GM18505 (cell line): ENCODE results near the gene TEDDM1.
"Not testable (repeated sequence)": the region's sequence is repeated elsewhere in the genome, so short reads cannot be mapped to it uniquely, and the experiment has no call there.

ENCODE experiments used
- ATAC-seq: cut with Tn5 transposase; IDR thresholded peaks from one replicate; pipeline ENCODE4 v1.9.1; 2021; ENCODE audit not compliant: unreplicated experiment
- POLR2A ChIP-seq: IDR thresholded peaks from 4 replicates; pipeline ENCODE4 v1.6.1; 2011; ENCODE audit warnings: borderline replicate concordance; ENCODE audit not compliant: insufficient read depth, insufficient read length; ENCODE audit errors: extremely low read depth

The TEDDM1 gene

DNA sequence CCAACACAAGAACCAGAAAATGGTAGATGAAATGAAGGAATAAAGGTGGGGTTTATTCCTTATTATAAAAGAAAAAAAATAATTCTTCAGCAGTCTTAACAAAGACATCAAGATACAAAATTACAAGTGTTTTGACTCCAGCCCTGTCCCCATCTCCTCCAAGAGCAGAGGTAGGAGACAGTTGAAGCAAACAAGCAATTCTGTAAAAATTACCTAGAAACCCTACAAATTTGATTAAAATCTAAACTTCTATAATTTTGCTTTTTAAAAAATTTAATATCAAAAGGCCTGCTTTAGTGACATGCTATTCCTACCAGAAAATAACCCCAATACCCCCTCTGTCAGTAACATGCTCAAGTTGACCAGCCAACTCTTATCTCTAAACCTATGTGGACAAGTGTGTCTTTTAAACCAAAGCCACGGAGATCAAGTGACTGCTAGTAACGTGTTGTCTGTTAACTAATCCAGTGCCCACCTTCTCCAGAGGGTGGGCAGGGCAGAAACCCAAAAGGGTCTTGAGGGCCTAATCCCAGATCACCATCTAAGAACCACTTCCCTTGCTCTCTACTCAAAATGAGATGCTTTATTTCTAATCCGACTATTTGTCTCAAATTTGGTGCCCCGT is 17.3 kb downstream of the TEDDM1 start:
- TF ChIP-seq POLR2A = no peak
- no peak for ATAC-seq

DNA sequence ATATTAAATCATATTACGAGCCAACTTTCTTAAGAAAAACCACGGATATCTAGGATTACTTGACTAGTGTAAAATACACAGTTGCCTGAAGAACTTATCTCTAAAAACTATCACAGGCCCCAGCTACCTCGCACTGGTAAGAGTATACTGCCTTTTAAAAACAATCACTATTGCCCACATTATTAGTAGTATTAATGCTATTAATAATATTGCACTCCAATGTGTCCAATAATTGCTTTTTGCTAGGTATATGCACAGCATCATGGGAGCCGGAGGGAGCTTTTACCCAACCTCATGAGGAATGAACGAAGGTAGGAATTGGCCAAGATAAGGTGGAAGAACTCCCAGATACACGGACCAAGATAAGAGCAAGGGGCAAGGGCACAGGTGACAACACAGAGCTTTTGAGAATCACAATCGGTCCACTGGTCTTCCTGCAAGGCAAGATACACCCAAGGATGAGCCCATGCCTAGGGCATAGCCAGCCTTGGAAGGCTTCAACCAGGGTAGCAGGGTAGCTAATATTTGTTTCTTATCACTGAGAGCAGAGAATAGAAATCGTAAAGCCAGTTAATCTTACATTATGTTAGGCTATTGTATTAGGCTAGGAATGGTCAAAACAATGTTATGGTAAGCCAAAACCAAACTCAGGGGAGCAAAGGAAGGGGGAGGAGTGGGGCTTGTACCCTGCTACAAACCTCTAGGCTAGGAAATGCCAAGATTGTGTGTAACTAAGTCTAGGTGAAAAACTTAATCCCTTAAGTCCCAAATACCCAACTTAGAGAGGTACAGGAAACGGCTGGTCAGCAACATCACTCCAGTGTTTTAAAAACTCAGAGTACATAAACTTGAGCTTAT is 18.3 kb downstream of the TEDDM1 start:
- no peak for ATAC-seq
- TF ChIP-seq POLR2A = no peak

DNA sequence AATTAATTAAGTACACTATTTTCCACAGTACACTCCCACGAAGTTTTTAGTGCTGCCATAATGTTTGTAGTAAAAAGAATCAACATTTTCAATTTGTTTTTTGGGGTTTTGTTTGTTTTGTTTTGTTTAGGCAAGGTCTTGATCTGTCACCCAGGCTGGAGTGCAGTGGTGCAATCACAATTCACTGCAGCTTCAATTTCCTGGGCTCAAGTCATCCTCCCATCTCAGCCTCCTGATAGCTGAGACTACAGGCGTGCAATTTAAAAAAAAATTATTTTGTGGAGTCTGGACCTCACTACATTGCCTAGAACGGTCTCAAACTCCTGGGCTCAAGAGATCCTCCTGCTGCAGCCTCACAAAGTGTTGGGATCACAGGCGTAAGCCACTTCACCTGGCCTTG is 20.3 kb downstream of the TEDDM1 start:
- no peak for TF ChIP-seq POLR2A
- no peak for ATAC-seq

DNA sequence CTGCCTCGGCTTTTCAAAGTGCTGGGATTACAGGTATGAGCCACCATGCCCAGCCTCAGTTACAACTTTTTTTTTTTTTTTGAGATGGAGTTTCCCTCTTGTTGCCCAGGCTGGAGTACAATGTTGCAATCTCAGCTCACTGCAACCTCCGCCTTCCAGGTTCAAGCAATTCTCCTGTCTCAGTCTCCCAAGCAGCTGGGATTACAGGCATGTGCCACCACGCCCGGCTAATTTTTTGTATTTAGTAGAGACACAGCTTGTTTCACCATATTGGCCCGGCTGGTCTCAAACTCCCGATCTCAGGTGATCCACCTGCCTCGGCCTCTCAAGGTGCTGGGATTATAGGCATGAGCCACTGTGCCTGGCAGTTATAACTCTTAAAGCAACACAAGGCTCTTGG is 20.7 kb downstream of the TEDDM1 start:
- not testable (repeated sequence) for ATAC-seq

DNA sequence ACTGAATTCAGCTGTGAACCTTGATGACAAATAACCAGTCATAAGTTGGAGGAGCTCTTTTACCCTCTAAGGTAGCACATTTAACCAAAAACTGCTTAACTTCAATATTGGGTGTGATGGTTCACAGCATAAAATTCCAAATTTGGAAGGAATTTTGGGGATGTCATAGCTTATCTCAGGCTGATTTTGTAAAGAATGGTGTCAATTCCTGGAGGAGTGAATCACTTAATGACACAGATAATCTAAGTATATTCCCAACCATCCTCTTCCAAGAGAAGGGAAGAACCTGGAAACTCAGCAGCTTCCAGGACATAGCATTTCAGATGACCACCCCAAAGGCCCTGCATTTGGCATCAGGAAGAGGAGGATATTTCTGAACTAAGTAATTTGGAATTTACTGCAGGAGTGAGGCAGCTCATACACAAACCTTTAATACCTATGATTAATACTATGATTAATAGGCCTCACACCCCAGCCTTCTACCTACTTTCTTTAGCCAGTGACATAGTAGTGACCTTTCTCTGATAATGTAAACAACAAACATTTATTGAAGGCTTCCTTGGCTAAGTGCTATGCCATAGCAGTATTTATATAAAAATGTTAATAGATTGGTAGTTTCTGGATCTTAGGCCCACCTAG is 23.4 kb downstream of the TEDDM1 start:
- no peak for TF ChIP-seq POLR2A
- ATAC-seq = no peak

DNA sequence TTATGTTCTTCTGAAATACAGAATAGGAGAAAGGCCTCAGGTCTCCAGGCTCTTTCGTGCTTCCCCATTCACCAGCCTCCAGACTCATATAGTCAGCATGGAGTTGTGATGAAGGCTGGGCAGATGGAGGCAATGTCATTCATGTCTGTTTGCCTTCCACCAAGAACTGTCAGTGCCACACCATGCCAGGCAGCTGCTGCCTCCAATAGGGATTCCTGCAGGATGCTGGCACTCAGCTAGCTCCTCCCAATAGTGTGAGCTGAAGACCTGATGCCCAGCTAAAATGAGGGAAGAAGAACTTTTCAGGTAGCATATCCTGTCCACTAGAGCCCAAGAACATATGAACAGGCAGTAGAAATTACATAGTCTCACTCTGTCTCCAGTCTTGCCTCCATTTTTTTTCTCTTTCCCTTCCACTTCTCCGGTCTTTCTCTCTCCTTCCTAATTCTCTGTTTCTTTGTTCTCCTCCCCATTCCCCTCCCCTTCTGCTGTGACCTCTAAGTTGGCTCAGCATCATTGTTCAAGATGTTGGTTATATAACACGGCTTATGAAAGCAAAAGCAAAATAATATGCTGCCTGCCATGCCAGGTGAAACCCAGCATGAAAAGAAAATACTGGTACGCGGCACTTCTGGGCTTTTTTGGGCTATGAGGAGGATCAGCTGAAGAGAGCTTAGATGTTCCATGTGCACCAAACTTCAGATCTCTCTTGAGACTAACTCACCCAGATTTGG is 26.2 kb downstream of the TEDDM1 start:
- TF ChIP-seq POLR2A = no peak
- ATAC-seq = no peak

DNA sequence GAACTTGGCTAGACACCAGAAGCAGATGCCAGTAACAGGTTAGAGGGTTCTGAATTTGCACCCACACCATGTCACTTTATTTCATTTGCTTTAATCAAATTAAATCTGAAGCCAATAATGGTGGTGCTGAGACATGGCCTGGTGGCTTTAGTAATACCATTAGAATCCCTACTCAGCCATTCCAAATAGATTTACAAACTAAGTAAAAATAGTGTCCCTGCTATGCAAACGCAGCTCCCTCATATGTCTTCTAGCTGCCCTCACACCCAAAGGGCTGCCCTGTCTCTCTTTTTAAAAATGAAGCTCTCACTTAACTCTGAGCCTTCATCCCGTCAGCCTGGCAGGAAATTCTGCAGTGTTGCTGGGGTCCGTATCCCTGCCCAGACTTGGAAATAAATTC is 29.9 kb downstream of the TEDDM1 start:
- ATAC-seq = no peak
- TF ChIP-seq POLR2A = no peak

DNA sequence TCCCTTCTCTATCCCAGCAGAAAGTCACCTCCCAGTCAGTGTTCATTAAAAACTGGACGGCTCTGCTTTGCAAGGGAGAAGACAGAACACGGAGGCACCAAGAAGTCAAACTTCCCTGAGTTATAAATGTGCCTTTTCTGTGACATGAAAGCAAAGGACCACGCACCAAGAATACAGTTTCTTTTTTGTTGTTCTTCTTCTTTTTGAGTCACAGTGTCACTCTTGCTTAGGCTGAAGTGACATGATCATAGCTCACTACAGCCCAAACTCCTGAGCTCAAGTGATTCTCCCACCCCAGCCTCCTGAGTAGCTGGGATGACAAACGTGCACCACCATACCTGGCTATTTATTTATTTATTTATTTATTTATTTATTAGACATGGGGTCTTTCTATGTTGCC is 31.6 kb downstream of the TEDDM1 start:
- TF ChIP-seq POLR2A = no peak

DNA sequence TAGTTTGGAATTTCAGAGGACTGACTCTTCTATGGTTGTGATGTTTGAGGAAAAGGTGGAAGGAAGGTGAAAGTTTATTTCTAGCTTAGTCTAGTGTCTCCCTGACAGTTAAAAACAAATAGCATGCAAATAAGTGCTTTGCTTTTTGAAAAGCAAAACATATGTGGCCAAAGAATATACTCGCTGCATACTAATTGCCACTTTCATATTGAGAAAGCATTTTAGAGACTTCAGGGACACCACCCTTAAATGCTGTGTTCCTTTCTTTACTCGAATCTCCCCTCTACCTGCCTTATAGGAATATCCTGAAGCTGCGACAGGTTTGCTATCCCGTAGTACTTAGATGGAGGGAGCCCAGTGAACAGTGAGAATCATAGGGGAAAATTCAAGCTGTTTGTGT is 32.1 kb downstream of the TEDDM1 start:
- no peak for TF ChIP-seq POLR2A
- no peak for ATAC-seq

More for the DNA sequence above, 31.6 kb downstream of the TEDDM1 start:
- no peak for ATAC-seq

DNA sequence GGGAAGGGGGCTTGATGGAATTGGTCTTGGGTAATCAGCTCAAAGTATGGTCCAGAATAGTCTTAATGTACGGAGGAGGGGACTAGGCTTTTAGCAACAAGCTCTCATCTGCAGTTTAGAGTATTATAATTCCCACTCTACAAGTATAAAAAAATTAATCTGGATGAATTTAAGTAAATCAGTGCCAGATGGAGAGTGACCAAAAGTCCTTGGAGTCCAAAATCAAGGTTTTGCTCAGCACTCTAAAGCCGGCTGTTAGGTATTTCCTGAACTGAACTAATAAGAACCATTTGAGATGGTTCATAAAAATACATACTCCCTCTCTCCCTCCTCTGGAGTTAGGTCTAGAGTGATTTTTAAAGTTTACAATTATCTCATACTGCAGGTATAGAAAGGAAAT is 32.5 kb downstream of the TEDDM1 start:
- no peak for TF ChIP-seq POLR2A
- ATAC-seq = no peak

DNA sequence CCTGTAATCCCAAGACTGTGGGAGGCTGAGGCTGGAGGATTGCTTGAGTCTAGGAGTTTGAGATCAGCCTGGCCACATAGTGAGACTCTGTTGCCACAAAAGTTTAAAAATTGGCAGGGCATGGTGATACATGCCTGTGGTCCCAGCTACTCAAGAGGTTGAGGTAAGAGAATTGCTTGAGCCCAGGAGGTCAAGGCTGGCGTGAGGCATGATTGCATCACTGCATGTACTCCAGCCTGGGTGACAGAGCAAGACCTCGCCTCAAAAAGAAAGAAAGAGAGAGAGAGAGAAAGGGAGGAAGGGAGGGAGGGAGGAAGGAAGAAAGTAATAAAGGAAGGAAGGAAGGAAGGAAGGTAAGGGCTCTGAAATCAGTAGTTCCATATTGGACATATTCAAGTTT is 33.9 kb downstream of the TEDDM1 start:
- no peak for TF ChIP-seq POLR2A
- ATAC-seq = no peak

DNA sequence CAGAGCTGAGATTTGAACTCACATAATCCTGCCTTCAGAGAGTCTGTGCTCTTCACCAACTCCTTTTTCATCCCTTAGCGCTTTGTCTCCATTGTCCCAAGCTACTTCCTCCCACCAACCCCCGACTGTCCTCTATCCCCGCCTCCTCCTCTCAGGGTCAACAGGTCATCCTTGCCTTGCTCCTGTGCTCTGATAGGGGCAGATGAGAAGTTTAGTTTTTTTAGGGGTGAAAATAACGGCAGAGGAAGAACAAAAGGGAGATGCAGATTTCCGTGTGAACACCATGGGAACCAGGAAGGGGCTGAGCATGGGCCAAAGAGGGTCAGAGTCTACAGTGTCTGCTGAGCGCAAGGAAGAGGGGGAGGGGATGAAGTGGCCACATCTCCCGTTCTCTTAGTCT is 40.8 kb downstream of the TEDDM1 start:
- TF ChIP-seq POLR2A = no peak
- ATAC-seq = no peak

DNA sequence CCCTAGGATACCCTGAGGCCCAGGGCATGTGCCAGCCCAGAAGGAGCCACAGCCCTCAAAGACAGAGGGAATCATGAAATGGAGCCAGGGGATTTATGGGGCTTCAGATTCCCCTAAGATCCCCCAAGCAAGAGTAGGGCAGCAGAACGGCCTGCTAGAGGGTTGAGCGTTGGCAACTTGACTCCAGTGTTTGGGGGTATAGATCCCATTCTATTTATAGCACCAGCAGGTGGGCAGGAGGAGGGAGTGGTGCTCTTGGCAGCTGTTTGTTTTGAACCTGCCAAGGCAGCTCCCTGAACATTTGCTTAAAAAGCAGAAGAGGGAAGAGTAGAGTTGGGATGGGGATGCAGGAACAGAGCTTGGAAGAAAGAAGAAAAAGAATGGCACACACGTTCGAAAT is 42.6 kb downstream of the TEDDM1 start:
- TF ChIP-seq POLR2A = no peak
- no peak for ATAC-seq
